Spleen (tissue), 7 donors: ENCODE results near the gene SPACA6.

Experiments used
- CTCF ChIP-seq, 11 experiments: fragments of 200-600 bp in 7 of 11; fragments of 450-650 bp in 4 of 11; sonication (generic) in 4 of 11; IDR thresholded peaks in 8 of 11; conservative IDR thresholded peaks in 3 of 11; 1 replicate in 7 of 11; 2 replicates in 4 of 11; pipeline versions ENCODE4 v1.4.0 to v1.8.0; 2016 to 2021; ENCODE audit warnings: antibody characterized with exemption in 11 of 11, inconsistent platforms in 4 of 11, mild to moderate bottlenecking in 1 of 11
- POLR2A ChIP-seq, 3 donors: fragments of 450-650 bp; IDR thresholded peaks; one replicate each; pipeline ENCODE4 v1.5.1; 2017; ENCODE audit warnings: antibody characterized with exemption in 3 of 3, mild to moderate bottlenecking in 1 of 3
- POLR2AphosphoS5 ChIP-seq, 3 donors: sonication (generic); formaldehyde crosslinking; IDR thresholded peaks; one replicate each; pipeline ENCODE4 v1.5.1; 2017; ENCODE audit warnings: antibody characterized with exemption in 3 of 3
- donor health status: DM: no; HTN: no; CAD: no; lungs with moderate emphysema.
- donor health status: DM: no; HTN: no; CAD: no.
- donor health status: DM: no; HTN: no; CAD: no.

GRCh38 chr19:51750400-51751094, 57.4 kb downstream of the SPACA6 start:
- TF ChIP-seq CTCF (IDR thresholded peaks at IDR 0.05 in 8 of 11, conservative IDR thresholded peaks at IDR 0.05 in 3 of 11) (no peak), POLR2AphosphoS5 (IDR thresholded peaks at IDR 0.05) (peak in 1 of 3 donors; percentile 64), POLR2A (IDR thresholded peaks at IDR 0.05) (no peak)
